B cell (primary cell): Measurements from ENCODE around the gene PLCB3. TPM values are rescaled to one million over a fixed set of nuclear protein-coding genes. Genes with fewer than 3 reads are reported as not detected.

ENCODE experiments used
- ATAC-seq: fragments of 200-7000 bp; cut with Tn5 transposase; one replicate; pipeline ENCODE4 v1.10.0; 2021; ENCODE audit warnings: low read depth, mild to moderate bottlenecking, moderate number of reproducible peaks, moderate library complexity
- CTCF ChIA-PET: fragments of 350-600 bp; sonication (Branson Sonifier 250); formaldehyde crosslinking; loops from one replicate; lab custom pipeline; 2021; ENCODE audit warnings: antibody characterized with exemption, inconsistent platforms; lab: Charles Lee
- POLR2A ChIA-PET: fragments of 350-600 bp; sonication (Branson Sonifier 250); formaldehyde crosslinking; loops from one replicate; lab custom pipeline; 2021; ENCODE audit warnings: antibody characterized with exemption; lab: Charles Lee
- DNase-seq: peaks from one replicate; pipeline ENCODE4 v3.0.0; 2013
- H2AFZ ChIP-seq: 2 replicates; pipeline ENCODE4 v1.6.1; 2012; ENCODE audit warnings: mild to moderate bottlenecking, low read depth, low read length; ENCODE audit not compliant: insufficient read depth, poor library complexity, severe bottlenecking
- H3K27ac ChIP-seq, 2 donors: 1 replicate in 1 of 2; 2 replicates in 1 of 2; pipeline ENCODE4 v1.5.1; 2012 to 2013; ENCODE audit warnings: low read length in 2 of 2, mild to moderate bottlenecking in 2 of 2, moderate library complexity in 1 of 2
- H3K27me3 ChIP-seq, 4 experiments: fragments of 200-600 bp in 1 of 4; sonication (generic) in 1 of 4; replicated peaks in 1 of 4; 1 replicate in 2 of 4; 2 replicates in 2 of 4; pipeline versions ENCODE4 v1.6.1 to v1.7.0; 2013 to 2016; ENCODE audit warnings: low read length in 3 of 4, mild to moderate bottlenecking in 2 of 4, mixed read lengths in 1 of 4, moderate library complexity in 1 of 4; ENCODE audit not compliant: insufficient read depth in 4 of 4, control insufficient read depth in 3 of 4; ENCODE audit errors: control extremely low read depth in 1 of 4
- H3K36me3 ChIP-seq, 2 experiments: replicated peaks in 1 of 2; 1 replicate in 1 of 2; 2 replicates in 1 of 2; pipeline versions ENCODE4 v1.6.1 to v1.7.1; 2013; ENCODE audit warnings: low read length in 1 of 2; ENCODE audit not compliant: insufficient read depth in 2 of 2, control insufficient read depth in 1 of 2; ENCODE audit errors: control extremely low read depth in 1 of 2, extremely low read depth in 1 of 2
- H3K4me1 ChIP-seq, 2 donors: fragments of 200-600 bp in 1 of 2; sonication (generic) in 1 of 2; 1 replicate in 1 of 2; 2 replicates in 1 of 2; pipeline versions ENCODE4 v1.5.1 to v1.6.1; 2013 to 2017; ENCODE audit warnings: low read length in 2 of 2; ENCODE audit not compliant: control insufficient read depth in 2 of 2, insufficient read depth in 2 of 2
- H3K4me2 ChIP-seq: replicated peaks from 2 replicates; pipeline ENCODE3; 2012; ENCODE audit warnings: mild to moderate bottlenecking, low read depth, low read length; ENCODE audit not compliant: poor library complexity, severe bottlenecking
- H3K4me3 ChIP-seq, 5 experiments: fragments of 200-600 bp in 1 of 5; sonication (generic) in 1 of 5; 1 replicate in 3 of 5; 2 replicates in 2 of 5; pipeline versions ENCODE4 v1.5.1 to v1.7.0; 2011 to 2016; ENCODE audit warnings: low read length in 4 of 5, mild to moderate bottlenecking in 4 of 5, low read depth in 2 of 5, control low read depth in 1 of 5, moderate library complexity in 1 of 5; ENCODE audit not compliant: insufficient read depth in 1 of 5; ENCODE audit errors: control extremely low read depth in 1 of 5, extremely low read depth in 1 of 5
- H3K79me2 ChIP-seq: fragments of 200-600 bp; sonication (generic); one replicate; pipeline ENCODE4 v1.6.0; 2016; ENCODE audit warnings: low read length; ENCODE audit not compliant: control insufficient read depth, insufficient read depth
- H3K9ac ChIP-seq: fragments of 200-600 bp; sonication (generic); 2 replicates; pipeline ENCODE4 v1.6.1; 2017; ENCODE audit warnings: mild to moderate bottlenecking, low read length, moderate library complexity
- H3K9me3 ChIP-seq, 3 donors: one replicate each; pipeline versions ENCODE4 v1.6.1 to v1.7.1; 2013; ENCODE audit warnings: low read length in 2 of 3; ENCODE audit not compliant: control insufficient read depth in 2 of 3, insufficient read depth in 1 of 3; ENCODE audit errors: control extremely low read depth in 1 of 3
- H4K20me1 ChIP-seq: 2 replicates; pipeline ENCODE4 v1.6.0; 2012; ENCODE audit warnings: mild to moderate bottlenecking, low read length; ENCODE audit not compliant: insufficient read depth, control insufficient read depth, poor library complexity, severe bottlenecking
- H3K27ac Mint-ChIP-seq: one replicate; pipeline ENCODE4 v1.8.0; 2021; ENCODE audit warnings: mixed read lengths
- H3K27me3 Mint-ChIP-seq: one replicate; pipeline ENCODE4 v1.8.0; 2021; ENCODE audit warnings: mixed read lengths
- H3K4me1 Mint-ChIP-seq: one replicate; pipeline ENCODE4 v1.8.0; 2021; ENCODE audit warnings: mixed read lengths
- H3K4me3 Mint-ChIP-seq: one replicate; pipeline ENCODE4 v1.8.0; 2021; ENCODE audit warnings: mixed read lengths
- H3K9me3 Mint-ChIP-seq: one replicate; pipeline ENCODE4 v1.8.0; 2022; ENCODE audit warnings: mixed read lengths; ENCODE audit not compliant: insufficient read depth
- CTCF ChIP-seq: fragments of 200-600 bp; IDR thresholded peaks from one replicate; pipeline ENCODE4 v1.8.0; 2022; ENCODE audit warnings: antibody characterized with exemption, mild to moderate bottlenecking
- EZH2 ChIP-seq: IDR thresholded peaks from 2 replicates; pipeline ENCODE4 v1.6.1; 2012; ENCODE audit warnings: borderline replicate concordance, low read depth, mild to moderate bottlenecking, moderate library complexity, low read length; ENCODE audit not compliant: insufficient read depth, poor library complexity, severe bottlenecking
- WGBS: methylation state at CpG from one replicate; pipeline ENCODE4 v1.1.5; 2013; ENCODE audit warnings: missing lambda C conversion rate; ENCODE audit not compliant: insufficient coverage; 5-methylcytosine and 5-hydroxymethylcytosine counted together
- intact Hi-C: fragments of 100-400 bp; cut with micrococcal nuclease; formaldehyde crosslinking; loops from one replicate; pipeline ENCODE4 v1.10.0; 2022
- polyA plus RNA-seq: library from polyadenylated mRNA; depleted of rRNA; stranded (reverse); fragments of >200 nt; gene quantifications from 2 replicates; pipeline ENCODE4 v1.2.3, GENCODE V29; 2012
- total RNA-seq, 2 donors: library from RNA; stranded (reverse); fragments of 120-200 nt in 1 of 2; gene quantifications; 1 replicate in 1 of 2; 2 replicates in 1 of 2; pipeline versions ENCODE4 v1.2.3 to v1.2.4, GENCODE V29; 2013 to 2022

Gene PLCB3
- total and polyA plus RNA-seq, 2 donors (not counting 1 experiment from before 2014, with no cell fraction given): 3.0 to 8.1 TPM

GRCh38 chr11:64292460-64293254, 41.3 kb downstream of the PLCB3 start:
- H3K9ac ChIP-seq: peak overlapping the region; percentile 43
- H3K27me3 ChIP-seq: peaks cover 0 to 65% (median 49%) of the 10 kb centered on the region in 4 experiments
- Mint-ChIP-seq H3K4me3 (peak overlapping the region; percentile 61), H3K9me3 (no peaks in the 10 kb centered on the region), H3K4me1 (peaks cover 9% of the 10 kb centered on the region), H3K27me3 (peaks cover 45% of the 10 kb centered on the region), H3K27ac (no peak overlapping the region)
- DNase-seq (peak; percentile 34), ATAC-seq (no peak)
- peaks cover 25% of the 10 kb centered on the region for H4K20me1 ChIP-seq
- peaks cover 0 to 17% (median 0%) of the 10 kb centered on the region in 3 donors for H3K9me3 ChIP-seq
- 40% methylated on average over 35 of the region's 42 CpGs for WGBS
- H3K4me2 ChIP-seq: peak overlapping the region; percentile 89
- CTCF ChIA-PET: interaction anchor here (1.5 to 6.8 kb wide), 2 partner anchors 10 to 49 kb away, joined by 3 to 47 read pairs; partner anchors contain the start of gene CATSPERZ
- TF ChIP-seq EZH2 (no peak), CTCF (no peak)
- intact Hi-C loops: no loop called here
- H3K27ac ChIP-seq: no peak overlapping the region
- peaks cover 3% of the 10 kb centered on the region for H3K79me2 ChIP-seq
- no peaks in the 10 kb centered on the region for H3K36me3 ChIP-seq
- H3K4me3 ChIP-seq: peak overlapping the region in 3 of 5 experiments; percentile 32 to 54 (median 45)
- H3K4me1 ChIP-seq: peaks cover 8 to 30% of the 10 kb centered on the region in 2 donors
- H2AFZ ChIP-seq: no peak overlapping the region
- POLR2A ChIA-PET: interaction anchor here (0.7 to 1.6 kb wide), 2 partner anchors 23 to 428 kb away, joined by 3 to 4 read pairs; no protein-coding TSS in a partner anchor

GRCh38 chr11:64294774-64295173, 43.4 kb downstream of the PLCB3 start:
- H3K79me2 ChIP-seq: peaks cover 3% of the 10 kb centered on the region
- H3K27me3 Mint-ChIP-seq: peaks cover 56% of the 10 kb centered on the region
- intact Hi-C loops: no loop called here
- no peaks in the 10 kb centered on the region for H3K9me3 Mint-ChIP-seq
- no peak overlapping the region for H3K4me3 ChIP-seq
- no peak overlapping the region for H3K4me3 Mint-ChIP-seq
- no peak overlapping the region for H3K27ac Mint-ChIP-seq
- no peak overlapping the region for H3K9ac ChIP-seq
- peaks cover 0 to 86% (median 63%) of the 10 kb centered on the region in 4 experiments for H3K27me3 ChIP-seq
- DNase-seq (no peak), ATAC-seq (no peak)
- H3K4me1 Mint-ChIP-seq: peaks cover 14% of the 10 kb centered on the region
- no peak overlapping the region for H2AFZ ChIP-seq
- CTCF ChIA-PET: interaction anchor here (0.6 to 0.8 kb wide), 2 partner anchors 10 to 107 kb away, joined by 3 to 4 read pairs; no protein-coding TSS in a partner anchor
- H3K36me3 ChIP-seq: no peaks in the 10 kb centered on the region
- POLR2A ChIA-PET: interaction anchor here (0.7 kb wide), 1 partner anchor 1280 kb away, joined by 10 read pairs; no protein-coding TSS in a partner anchor
- H3K4me1 ChIP-seq: peaks cover 18 to 46% of the 10 kb centered on the region in 2 donors
- no peak for TF ChIP-seq CTCF
- no peak for TF ChIP-seq EZH2
- H3K27ac ChIP-seq: no peak overlapping the region
- no peak overlapping the region for H3K4me2 ChIP-seq
- no CpG with 5 or more reads among the region's 3 CpGs for whole genome bisulfite sequencing
- H3K9me3 ChIP-seq: peaks cover 0 to 23% (median 0%) of the 10 kb centered on the region in 3 donors
- H4K20me1 ChIP-seq: peaks cover 26% of the 10 kb centered on the region
